ENCODE data around the gene JAKMIP2.

DNA sequence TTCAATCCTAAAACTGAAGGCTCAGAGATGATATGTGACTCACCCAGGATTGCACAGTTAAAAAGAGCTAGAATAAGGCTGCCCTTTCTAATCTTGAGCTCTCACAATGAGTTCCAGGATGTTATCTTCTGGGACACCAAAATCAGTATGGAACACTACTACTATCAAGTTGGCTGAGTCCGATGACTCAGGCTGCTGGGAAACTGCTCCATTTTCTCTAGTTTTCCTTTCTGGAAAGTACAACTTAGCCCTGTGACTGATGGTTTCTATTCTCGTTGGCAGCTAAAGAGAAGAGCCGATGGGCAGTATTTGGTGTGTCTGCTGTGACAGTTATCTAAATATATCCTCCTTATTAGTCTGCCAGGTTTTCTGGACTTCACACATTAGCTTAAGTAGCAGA lies 234.8 kb downstream of the JAKMIP2 start:
- TF ChIP-seq, protein P1, sequence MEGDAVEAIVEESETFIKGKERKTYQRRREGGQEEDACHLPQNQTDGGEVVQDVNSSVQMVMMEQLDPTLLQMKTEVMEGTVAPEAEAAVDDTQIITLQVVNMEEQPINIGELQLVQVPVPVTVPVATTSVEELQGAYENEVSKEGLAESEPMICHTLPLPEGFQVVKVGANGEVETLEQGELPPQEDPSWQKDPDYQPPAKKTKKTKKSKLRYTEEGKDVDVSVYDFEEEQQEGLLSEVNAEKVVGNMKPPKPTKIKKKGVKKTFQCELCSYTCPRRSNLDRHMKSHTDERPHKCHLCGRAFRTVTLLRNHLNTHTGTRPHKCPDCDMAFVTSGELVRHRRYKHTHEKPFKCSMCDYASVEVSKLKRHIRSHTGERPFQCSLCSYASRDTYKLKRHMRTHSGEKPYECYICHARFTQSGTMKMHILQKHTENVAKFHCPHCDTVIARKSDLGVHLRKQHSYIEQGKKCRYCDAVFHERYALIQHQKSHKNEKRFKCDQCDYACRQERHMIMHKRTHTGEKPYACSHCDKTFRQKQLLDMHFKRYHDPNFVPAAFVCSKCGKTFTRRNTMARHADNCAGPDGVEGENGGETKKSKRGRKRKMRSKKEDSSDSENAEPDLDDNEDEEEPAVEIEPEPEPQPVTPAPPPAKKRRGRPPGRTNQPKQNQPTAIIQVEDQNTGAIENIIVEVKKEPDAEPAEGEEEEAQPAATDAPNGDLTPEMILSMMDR (IDR thresholded peaks at IDR 0.05), result no peak
- TF ChIP-seq, protein P2, sequence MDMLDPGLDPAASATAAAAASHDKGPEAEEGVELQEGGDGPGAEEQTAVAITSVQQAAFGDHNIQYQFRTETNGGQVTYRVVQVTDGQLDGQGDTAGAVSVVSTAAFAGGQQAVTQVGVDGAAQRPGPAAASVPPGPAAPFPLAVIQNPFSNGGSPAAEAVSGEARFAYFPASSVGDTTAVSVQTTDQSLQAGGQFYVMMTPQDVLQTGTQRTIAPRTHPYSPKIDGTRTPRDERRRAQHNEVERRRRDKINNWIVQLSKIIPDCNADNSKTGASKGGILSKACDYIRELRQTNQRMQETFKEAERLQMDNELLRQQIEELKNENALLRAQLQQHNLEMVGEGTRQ (IDR thresholded peaks at IDR 0.05; ENCODE audit: borderline replicate concordance, low read depth, low read length), result no peak
- TF ChIP-seq RXRA (IDR thresholded peaks at IDR 0.05; ENCODE audit: borderline replicate concordance, low read depth), result no peak
- no peak for TF ChIP-seq EP300 (IDR thresholded peaks at IDR 0.05; ENCODE audit: borderline replicate concordance in 1 of 2, low read depth in 1 of 2, low read length in 1 of 2)
- TF ChIP-seq TEAD4 (IDR thresholded peaks at IDR 0.05; ENCODE audit: borderline replicate concordance, insufficient read depth), result no peak
- no peak for TF ChIP-seq POLR2AphosphoS5 (IDR thresholded peaks at IDR 0.05; ENCODE audit: low read depth, low read length)
